A549 (cell line): Measurements from ENCODE around the gene CHPF2.

ENCODE experiments used
- CBX2 ChIP-seq: fragments of 200-600 bp; sonication (generic); IDR thresholded peaks from 2 replicates; pipeline ENCODE4 v1.6.1; 2016; ENCODE audit warnings: low read depth, mild to moderate bottlenecking, borderline replicate concordance
- HOXA7 ChIP-seq: fragments of 250-450 bp; sonication (Bioruptor Pico); IDR thresholded peaks from 2 replicates; pipeline ENCODE4 v1.5.0; 2020; ENCODE audit warnings: mild to moderate bottlenecking, moderate library complexity
- MYC ChIP-seq: IDR thresholded peaks from 2 replicates; pipeline ENCODE4 v1.6.1; 2012; ENCODE audit warnings: mild to moderate bottlenecking, inconsistent platforms, low read length, improper control_type of control experiment, borderline replicate concordance
- POLR2A ChIP-seq: IDR thresholded peaks from 2 replicates; pipeline ENCODE4 v1.6.1; 2012; ENCODE audit warnings: mild to moderate bottlenecking, low read length

DNA sequence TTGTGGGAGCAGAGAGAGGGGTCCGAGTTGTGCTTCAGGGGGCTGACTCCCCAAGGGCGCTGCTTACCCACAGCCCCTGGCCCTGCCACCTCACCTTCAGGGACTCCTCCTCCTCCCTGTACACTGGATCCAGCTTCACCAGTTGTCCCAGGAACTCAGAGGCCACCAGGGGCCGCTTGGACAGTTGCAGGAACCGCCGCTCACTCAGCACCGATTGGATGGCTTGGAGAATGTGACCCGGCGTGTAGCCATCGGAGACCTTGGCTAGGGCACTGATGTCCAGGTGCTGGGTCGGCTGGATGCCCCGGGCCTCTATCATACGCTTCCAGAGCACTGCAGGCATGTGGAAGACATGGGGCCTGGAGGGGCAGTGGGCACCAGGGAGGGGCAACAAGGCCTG lies 40.7 kb upstream of the CHPF2 start:
- TF ChIP-seq HOXA7 (no peak), CBX2 (no peak), MYC (no peak), POLR2A (no peak)
